Upper lobe of left lung (tissue), 6 donors: ENCODE data around the gene SLC30A9. TPM values are rescaled to one million over a fixed set of nuclear protein-coding genes. Genes with fewer than 3 reads are reported as not detected.

ENCODE experiments used
- ATAC-seq, 2 donors: fragments of 200-7000 bp; cut with Tn5 transposase; one replicate each; pipeline ENCODE4 v1.9.1; 2022; ENCODE audit warnings: mild to moderate bottlenecking in 2 of 2, moderate library complexity in 2 of 2; ENCODE audit not compliant: low FRiP score in 2 of 2
- DNase-seq, 2 donors: peaks; one replicate each; pipeline ENCODE4 v3.0.0-alpha.2; 2019 to 2020
- H3K27ac ChIP-seq, 4 donors: fragments of 200-600 bp; sonication (generic); one replicate each; pipeline ENCODE4 v1.5.1; 2016 to 2019
- H3K27me3 ChIP-seq, 4 donors: fragments of 200-600 bp; sonication (generic); one replicate each; pipeline ENCODE4 v1.5.1; 2017 to 2019
- H3K36me3 ChIP-seq, 4 donors: fragments of 200-600 bp; sonication (generic); one replicate each; pipeline ENCODE4 v1.5.1; 2016 to 2019
- H3K4me1 ChIP-seq, 4 donors: fragments of 200-600 bp; sonication (generic); one replicate each; pipeline ENCODE4 v1.5.1; 2018 to 2019
- H3K4me3 ChIP-seq, 4 donors: fragments of 200-600 bp; sonication (generic); one replicate each; pipeline ENCODE4 v1.5.1; 2017 to 2019; ENCODE audit warnings: mild to moderate bottlenecking in 2 of 4, moderate library complexity in 1 of 4
- H3K9me3 ChIP-seq, 4 donors: fragments of 200-600 bp; sonication (generic); one replicate each; pipeline ENCODE4 v1.5.1; 2018 to 2019
- CTCF ChIP-seq, 6 experiments: fragments of 450-650 bp in 4 of 6; fragments of 200-600 bp in 2 of 6; sonication (generic) in 2 of 6; IDR thresholded peaks; one replicate each; pipeline ENCODE4 v1.5.1; 2016 to 2019; ENCODE audit warnings: antibody characterized with exemption in 6 of 6
- EP300 ChIP-seq, 4 donors: sonication (generic); formaldehyde crosslinking; IDR thresholded peaks; one replicate each; pipeline ENCODE4 v1.5.1; 2017; ENCODE audit warnings: antibody characterized with exemption in 4 of 4, control low read depth in 2 of 4
- POLR2A ChIP-seq, 4 donors: fragments of 450-650 bp; IDR thresholded peaks; one replicate each; pipeline ENCODE4 v1.5.1; 2016 to 2017; ENCODE audit warnings: antibody characterized with exemption in 4 of 4, mild to moderate bottlenecking in 2 of 4
- POLR2AphosphoS5 ChIP-seq, 2 donors: sonication (generic); formaldehyde crosslinking; IDR thresholded peaks; one replicate each; pipeline ENCODE4 v1.5.1; 2017; ENCODE audit warnings: antibody characterized with exemption in 2 of 2
- WGBS, 2 donors: methylation state at CpG; one replicate each; pipeline ENCODE4 v1.1.5; 2017 to 2018; 5-methylcytosine and 5-hydroxymethylcytosine counted together
- total RNA-seq, 6 donors: library from RNA; depleted of rRNA in 4 of 6; stranded (reverse); fragments of >200 nt in 4 of 6; gene quantifications; one replicate each; pipeline versions ENCODE4 v1.1.0 to v1.2.1, GENCODE V29; 2016 to 2021
- donor health status: DM: no; HTN: no; CAD: no; lungs with moderate emphysema.
- donor health status: DM: no; HTN: yes; CAD: no; lungs with severe emphysema.

Gene SLC30A9
- total RNA-seq, 6 donors from 2014 or later = 21.6 to 66.9 (median 45.1) TPM

GRCh38 chr4:42067264-42067663 lies 76.9 kb downstream of the SLC30A9 start:
- DNase-seq = no peak
- Histone ChIP-seq H3K4me3 (no peak overlapping the region), H3K36me3 (peaks cover 3 to 37% (median 6%) of the 10 kb centered on the region in 4 donors), H3K4me1 (no peaks in the 10 kb centered on the region), H3K27ac (no peak overlapping the region), H3K9me3 (no peaks in the 10 kb centered on the region), H3K27me3 (no peaks in the 10 kb centered on the region)
- TF ChIP-seq CTCF (IDR thresholded peaks at IDR 0.05) (no peak), POLR2AphosphoS5 (IDR thresholded peaks at IDR 0.05) (no peak), POLR2A (IDR thresholded peaks at IDR 0.05) (no peak), EP300 (IDR thresholded peaks at IDR 0.05) (no peak)
- WGBS, 2 donors = 37 to 39% methylated on average over 2 of the region's 2 CpGs
- no peak for ATAC-seq

GRCh38 chr4:42070463-42070862 lies 80.1 kb downstream of the SLC30A9 start:
- 91 to 92% methylated on average over 4 of the region's 4 CpGs for WGBS, 2 donors
- ATAC-seq = no peak
- H3K9me3 ChIP-seq = no peaks in the 10 kb centered on the region
- no peak overlapping the region for H3K4me3 ChIP-seq
- no peak overlapping the region for H3K27ac ChIP-seq
- H3K4me1 ChIP-seq = no peaks in the 10 kb centered on the region
- TF ChIP-seq EP300 (IDR thresholded peaks at IDR 0.05) (no peak), POLR2AphosphoS5 (IDR thresholded peaks at IDR 0.05) (no peak), CTCF (IDR thresholded peaks at IDR 0.05) (no peak), POLR2A (IDR thresholded peaks at IDR 0.05) (no peak)
- H3K27me3 ChIP-seq = no peaks in the 10 kb centered on the region
- H3K36me3 ChIP-seq = peaks cover 0 to 34% (median 4%) of the 10 kb centered on the region in 4 donors
- no peak for DNase-seq

- DNase-seq = no peak
- peaks cover 0 to 35% (median 8%) of the 10 kb centered on the region in 4 donors for H3K36me3 ChIP-seq
- no peaks in the 10 kb centered on the region for H3K27me3 ChIP-seq
- no peaks in the 10 kb centered on the region for H3K4me1 ChIP-seq
- TF ChIP-seq EP300 (IDR thresholded peaks at IDR 0.05) (no peak), POLR2A (IDR thresholded peaks at IDR 0.05) (no peak), CTCF (IDR thresholded peaks at IDR 0.05) (no peak), POLR2AphosphoS5 (IDR thresholded peaks at IDR 0.05) (no peak)
- H3K4me3 ChIP-seq = no peak overlapping the region
- no peaks in the 10 kb centered on the region for H3K9me3 ChIP-seq
- 96 to 97% methylated on average over 1 of the region's 1 CpG for WGBS, 2 donors
- H3K27ac ChIP-seq = no peak overlapping the region
- no peak for ATAC-seq
Observed at GRCh38 chr4:42074294-42074693, 84.0 kb downstream of the SLC30A9 start.

GRCh38 chr4:42078184-42078801 lies 88.0 kb downstream of the SLC30A9 start:
- no peaks in the 10 kb centered on the region for H3K9me3 ChIP-seq
- DNase-seq (no peak), ATAC-seq (no peak)
- H3K36me3 ChIP-seq = peaks cover 0 to 40% (median 10%) of the 10 kb centered on the region in 4 donors
- H3K4me3 ChIP-seq = no peak overlapping the region
- H3K27ac ChIP-seq = no peak overlapping the region
- TF ChIP-seq POLR2A (IDR thresholded peaks at IDR 0.05) = no peak
- TF ChIP-seq CTCF (IDR thresholded peaks at IDR 0.05) = no peak
- no peak for TF ChIP-seq POLR2AphosphoS5 (IDR thresholded peaks at IDR 0.05)
- TF ChIP-seq EP300 (IDR thresholded peaks at IDR 0.05) = no peak
- no peaks in the 10 kb centered on the region for H3K4me1 ChIP-seq
- H3K27me3 ChIP-seq = no peaks in the 10 kb centered on the region

GRCh38 chr4:42080306-42080705 lies 90.0 kb downstream of the SLC30A9 start:
- Histone ChIP-seq H3K9me3 (no peaks in the 10 kb centered on the region), H3K4me3 (no peak overlapping the region), H3K4me1 (no peaks in the 10 kb centered on the region), H3K27me3 (no peaks in the 10 kb centered on the region), H3K27ac (no peak overlapping the region), H3K36me3 (peaks cover 0 to 41% (median 10%) of the 10 kb centered on the region in 4 donors)
- TF ChIP-seq POLR2A (IDR thresholded peaks at IDR 0.05) (no peak), CTCF (IDR thresholded peaks at IDR 0.05) (no peak), EP300 (IDR thresholded peaks at IDR 0.05) (no peak), POLR2AphosphoS5 (IDR thresholded peaks at IDR 0.05) (no peak)
- ATAC-seq (no peak), DNase-seq (no peak)
- 97% methylated on average over 3 of the region's 3 CpGs for WGBS, 2 donors
